Activated T-cell treated with anti-CD3 and anti-CD28 coated beads, Interleukin-2, amount 50 U/mL, for 4 hours (primary cell): ENCODE data around the gene EEF1A2. TPM values are rescaled to one million over a fixed set of nuclear protein-coding genes. Genes with fewer than 3 reads are reported as not detected.

Source experiments
- ATAC-seq, 2 donors: fragments of 200-7000 bp; cut with Tn5 transposase; one replicate each; pipeline ENCODE4 v1.10.0; 2021
- DNase-seq: peaks from one replicate; pipeline ENCODE4 v3.0.0-alpha.2; 2020
- H3K27me3 Mint-ChIP-seq: one replicate; pipeline ENCODE4 v1.8.0; 2021; ENCODE audit warnings: low read depth, mixed read lengths
- H3K36me3 Mint-ChIP-seq: one replicate; pipeline ENCODE4 v1.8.0; 2022; ENCODE audit warnings: mixed read lengths; ENCODE audit not compliant: insufficient read depth
- H3K4me1 Mint-ChIP-seq: one replicate; pipeline ENCODE4 v1.8.0; 2021; ENCODE audit warnings: low read depth, mixed read lengths
- H3K4me3 Mint-ChIP-seq: one replicate; pipeline ENCODE4 v1.8.0; 2021; ENCODE audit warnings: mild to moderate bottlenecking, moderate library complexity, mixed read lengths
- H3K9me3 Mint-ChIP-seq: one replicate; pipeline ENCODE4 v1.8.0; 2021; ENCODE audit warnings: mixed read lengths
- total RNA-seq, 3 donors: library from RNA; stranded (reverse); gene quantifications; one replicate each; pipeline ENCODE4 v1.2.1, GENCODE V29; 2021

Gene EEF1A2
- total RNA-seq, 3 donors from 2014 or later = 0.63 to 0.96 (median 0.74) TPM

GRCh38 chr20:63447320-63447719, 51.6 kb downstream of the EEF1A2 start:
- Mint-ChIP-seq H3K4me3 (no peak overlapping the region), H3K27me3 (peaks cover 18% of the 10 kb centered on the region), H3K4me1 (peaks cover under 1% of the 10 kb centered on the region), H3K36me3 (no peaks in the 10 kb centered on the region), H3K9me3 (no peaks in the 10 kb centered on the region)
- no peak for DNase-seq
- ATAC-seq = no peak

- peaks cover 16% of the 10 kb centered on the region for H3K27me3 Mint-ChIP-seq
- no peaks in the 10 kb centered on the region for H3K9me3 Mint-ChIP-seq
- H3K36me3 Mint-ChIP-seq = no peaks in the 10 kb centered on the region
- H3K4me3 Mint-ChIP-seq = no peak overlapping the region
- no peak for DNase-seq
- peaks cover 8% of the 10 kb centered on the region for H3K4me1 Mint-ChIP-seq
- no peak for ATAC-seq
Measured at GRCh38 chr20:63446216-63447024, 52.5 kb downstream of the EEF1A2 start.

GRCh38 chr20:63445075-63445734, 53.7 kb downstream of the EEF1A2 start:
- Mint-ChIP-seq H3K4me3 (no peak overlapping the region), H3K4me1 (peaks cover 13% of the 10 kb centered on the region), H3K36me3 (no peaks in the 10 kb centered on the region), H3K9me3 (no peaks in the 10 kb centered on the region), H3K27me3 (peaks cover 16% of the 10 kb centered on the region)
- DNase-seq (no peak), ATAC-seq (no peak)

GRCh38 chr20:63444548-63444947, 54.3 kb downstream of the EEF1A2 start:
- peaks cover 16% of the 10 kb centered on the region for H3K27me3 Mint-ChIP-seq
- H3K36me3 Mint-ChIP-seq = no peaks in the 10 kb centered on the region
- H3K4me3 Mint-ChIP-seq = no peak overlapping the region

GRCh38 chr20:63443606-63444395, 55.1 kb downstream of the EEF1A2 start:
- no peaks in the 10 kb centered on the region for H3K9me3 Mint-ChIP-seq
- no peak overlapping the region for H3K4me3 Mint-ChIP-seq
- DNase-seq (no peak), ATAC-seq (no peak)
- peaks cover 13% of the 10 kb centered on the region for H3K4me1 Mint-ChIP-seq
- no peaks in the 10 kb centered on the region for H3K36me3 Mint-ChIP-seq
- peaks cover 10% of the 10 kb centered on the region for H3K27me3 Mint-ChIP-seq

More at GRCh38 chr20:63444548-63444947, 54.3 kb downstream of the EEF1A2 start:
- Mint-ChIP-seq H3K9me3 (no peaks in the 10 kb centered on the region), H3K4me1 (peaks cover 13% of the 10 kb centered on the region)
- no peak for ATAC-seq
- DNase-seq = no peak

GRCh38 chr20:63442100-63442493, 56.8 kb downstream of the EEF1A2 start:
- ATAC-seq (peak; percentile 65 to 69), DNase-seq (peak; percentile 53)
- H3K36me3 Mint-ChIP-seq = no peaks in the 10 kb centered on the region
- H3K4me1 Mint-ChIP-seq = peaks cover 13% of the 10 kb centered on the region
- H3K27me3 Mint-ChIP-seq = peaks cover 8% of the 10 kb centered on the region
- H3K4me3 Mint-ChIP-seq = no peak overlapping the region
- no peaks in the 10 kb centered on the region for H3K9me3 Mint-ChIP-seq

GRCh38 chr20:63441136-63442099, 57.5 kb downstream of the EEF1A2 start:
- Mint-ChIP-seq H3K4me3 (no peak overlapping the region), H3K9me3 (no peaks in the 10 kb centered on the region), H3K4me1 (peaks cover 13% of the 10 kb centered on the region), H3K36me3 (no peaks in the 10 kb centered on the region), H3K27me3 (peaks cover 8% of the 10 kb centered on the region)
- DNase-seq (peak; percentile 20), ATAC-seq (peak; percentile 67 to 70)

GRCh38 chr20:63440366-63440955, 58.4 kb downstream of the EEF1A2 start:
- Mint-ChIP-seq H3K4me3 (no peak overlapping the region), H3K9me3 (no peaks in the 10 kb centered on the region), H3K4me1 (peaks cover 13% of the 10 kb centered on the region), H3K36me3 (no peaks in the 10 kb centered on the region), H3K27me3 (peaks cover 9% of the 10 kb centered on the region)
- no peak for ATAC-seq
- DNase-seq = no peak

- ATAC-seq = no peak
- H3K36me3 Mint-ChIP-seq = no peaks in the 10 kb centered on the region
- peaks cover 13% of the 10 kb centered on the region for H3K4me1 Mint-ChIP-seq
- DNase-seq = no peak
- H3K4me3 Mint-ChIP-seq = no peak overlapping the region
- peaks cover 14% of the 10 kb centered on the region for H3K27me3 Mint-ChIP-seq
- H3K9me3 Mint-ChIP-seq = no peaks in the 10 kb centered on the region
Measured at GRCh38 chr20:63439866-63440265, 59.0 kb downstream of the EEF1A2 start.

GRCh38 chr20:63438121-63438520, 60.8 kb downstream of the EEF1A2 start:
- ATAC-seq (no peak), DNase-seq (no peak)
- peaks cover 14% of the 10 kb centered on the region for H3K27me3 Mint-ChIP-seq
- H3K9me3 Mint-ChIP-seq = no peaks in the 10 kb centered on the region
- no peaks in the 10 kb centered on the region for H3K36me3 Mint-ChIP-seq
- peaks cover 22% of the 10 kb centered on the region for H3K4me1 Mint-ChIP-seq
- H3K4me3 Mint-ChIP-seq = no peak overlapping the region

Other genes starting within 250 kb of the EEF1A2 start
- not detected for gene NKAIN4, start 244.6 kb downstream of the EEF1A2 start, total RNA-seq
- gene ARFGAP1, start 226.3 kb downstream of the EEF1A2 start, total RNA-seq = 100 to 1,000 TPM; 110 to 112 (median 110) TPM
- gene COL20A1, start 205.9 kb downstream of the EEF1A2 start, total RNA-seq = not detected
- not detected for gene CHRNA4, start 137.7 kb downstream of the EEF1A2 start, total RNA-seq
- not detected for gene KCNQ2, start 26.4 kb downstream of the EEF1A2 start, total RNA-seq
- gene PPDPF, start 21.7 kb upstream of the EEF1A2 start, total RNA-seq = 100 to 1,000 TPM; 137 to 171 (median 165) TPM
- under 1 TPM; 0.13 to 0.21 (median 0.16) TPM for gene PTK6, start 38.3 kb upstream of the EEF1A2 start, total RNA-seq
- gene SRMS, start 48.7 kb upstream of the EEF1A2 start, total RNA-seq = not detected
- under 1 TPM; 0.13 to 0.19 (median 0.18) TPM for gene FNDC11, start 55.1 kb upstream of the EEF1A2 start, total RNA-seq
- gene HELZ2, start 75.2 kb upstream of the EEF1A2 start, total RNA-seq = 10 to 100 TPM in 1 of 3 donors, 1 to 10 TPM in 2; 7.4 to 11.9 (median 7.8) TPM
- 10 to 100 TPM; 14.6 to 16.1 (median 15.1) TPM for gene GMEB2, start 128.0 kb upstream of the EEF1A2 start, total RNA-seq
- gene STMN3, start 154.3 kb upstream of the EEF1A2 start, total RNA-seq = 10 to 100 TPM; 11.4 to 16.2 (median 12.4) TPM
- gene RTEL1, start 159.2 kb upstream of the EEF1A2 start, total RNA-seq = 10 to 100 TPM; 50.6 to 67.7 (median 62.3) TPM
- gene TNFRSF6B, start 197.6 kb upstream of the EEF1A2 start, total RNA-seq = under 1 TPM in 1 of 3 donors, not detected in 2; 0.47 TPM
- 10 to 100 TPM; 62.1 to 67.1 (median 63.5) TPM for gene ARFRP1, start 208.9 kb upstream of the EEF1A2 start, total RNA-seq
- 10 to 100 TPM; 38.1 to 43.9 (median 42.0) TPM for gene ZGPAT, start 209.0 kb upstream of the EEF1A2 start, total RNA-seq
- 10 to 100 TPM in 1 of 3 donors, 1 to 10 TPM in 2; 7.1 to 10.4 (median 9.3) TPM for gene LIME1, start 237.6 kb upstream of the EEF1A2 start, total RNA-seq
- 10 to 100 TPM; 17.2 to 18.1 (median 17.3) TPM for gene SLC2A4RG, start 240.7 kb upstream of the EEF1A2 start, total RNA-seq